Activated gamma-delta T cell treated with anti-CD3 and anti-CD28 coated beads, Interleukin-2, amount 50 U/mL, for 16 hours (primary cell): ENCODE data around the gene PFN2.

Experiments
- DNase-seq: peaks from one replicate; pipeline ENCODE4 v3.0.0-alpha.2; 2020; ENCODE audit warnings: low read depth

Gene PFN2

DNA sequence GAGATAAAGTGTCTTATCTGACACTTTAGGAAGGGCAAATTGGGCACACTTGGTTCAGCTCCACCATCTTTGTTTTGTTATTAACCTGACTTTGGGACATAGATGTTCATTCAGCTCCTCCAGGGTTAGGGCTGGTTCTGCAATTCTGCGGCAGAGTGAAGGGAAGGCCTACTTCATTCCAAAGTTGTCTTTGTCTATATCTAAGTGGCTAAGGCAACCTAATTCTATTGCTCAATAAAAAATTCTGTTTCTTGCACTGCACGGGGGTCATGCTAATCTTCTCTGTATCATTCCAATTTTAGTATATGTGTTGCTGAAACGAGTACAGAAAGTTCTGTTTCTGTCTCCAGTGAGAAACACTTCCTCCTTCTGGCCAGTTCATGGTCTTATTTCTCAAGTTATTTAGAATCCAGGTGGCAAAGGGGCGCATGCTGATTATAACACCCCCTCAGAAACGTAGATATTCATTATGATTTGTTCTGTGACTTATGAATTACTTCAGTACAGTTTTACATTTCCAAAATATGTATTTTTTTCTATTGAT, 53.5 kb downstream of the PFN2 start:
- DNase-seq = no peak
